Osteocyte (in vitro differentiated cells): ENCODE results near the gene OPCML. TPM values are rescaled to one million over a fixed set of nuclear protein-coding genes. Genes with fewer than 3 reads are reported as not detected.

Source experiments
- DNase-seq: peaks from one replicate; pipeline ENCODE4 v3.0.0; 2021; ENCODE audit warnings: mixed read lengths; ENCODE audit not compliant: unreplicated experiment; ENCODE audit errors: extremely low spot score
- H3K27ac Mint-ChIP-seq: one replicate; pipeline ENCODE4 v1.8.0; 2021; ENCODE audit warnings: mild to moderate bottlenecking, mixed read lengths; ENCODE audit not compliant: unreplicated experiment
- H3K27me3 Mint-ChIP-seq: one replicate; pipeline ENCODE4 v1.8.0; 2021; ENCODE audit warnings: mixed read lengths; ENCODE audit not compliant: unreplicated experiment
- H3K36me3 Mint-ChIP-seq: one replicate; pipeline ENCODE4 v1.8.0; 2021; ENCODE audit warnings: mixed read lengths; ENCODE audit not compliant: unreplicated experiment
- H3K4me1 Mint-ChIP-seq: one replicate; pipeline ENCODE4 v1.8.0; 2021; ENCODE audit warnings: mixed read lengths; ENCODE audit not compliant: unreplicated experiment
- H3K4me3 Mint-ChIP-seq: one replicate; pipeline ENCODE4 v1.8.0; 2021; ENCODE audit warnings: mild to moderate bottlenecking, moderate library complexity, mixed read lengths; ENCODE audit not compliant: unreplicated experiment
- H3K9me3 Mint-ChIP-seq: one replicate; pipeline ENCODE4 v1.8.0; 2021; ENCODE audit warnings: mixed read lengths; ENCODE audit not compliant: unreplicated experiment
- total RNA-seq: library from RNA; stranded (reverse); gene quantifications from 2 replicates; pipeline ENCODE4 v1.2.1, GENCODE V29; 2021
- TF ChIP-seq, protein P1 (sequence below): fragments of 200-600 bp; sonication (generic); IDR thresholded peaks from 2 replicates; pipeline ENCODE4 v1.5.0; 2021; ENCODE audit warnings: antibody characterized with exemption, mild to moderate bottlenecking, moderate library complexity

Gene OPCML
- total RNA-seq, 1 donor from 2014 or later = 0.11 TPM

- H3K36me3 Mint-ChIP-seq = no peaks in the 10 kb centered on the region
- no peaks in the 10 kb centered on the region for H3K9me3 Mint-ChIP-seq
- H3K4me3 Mint-ChIP-seq = no peak overlapping the region
- no peaks in the 10 kb centered on the region for H3K4me1 Mint-ChIP-seq
- no peak for DNase-seq
- H3K27ac Mint-ChIP-seq = no peak overlapping the region
- TF ChIP-seq, protein P1, sequence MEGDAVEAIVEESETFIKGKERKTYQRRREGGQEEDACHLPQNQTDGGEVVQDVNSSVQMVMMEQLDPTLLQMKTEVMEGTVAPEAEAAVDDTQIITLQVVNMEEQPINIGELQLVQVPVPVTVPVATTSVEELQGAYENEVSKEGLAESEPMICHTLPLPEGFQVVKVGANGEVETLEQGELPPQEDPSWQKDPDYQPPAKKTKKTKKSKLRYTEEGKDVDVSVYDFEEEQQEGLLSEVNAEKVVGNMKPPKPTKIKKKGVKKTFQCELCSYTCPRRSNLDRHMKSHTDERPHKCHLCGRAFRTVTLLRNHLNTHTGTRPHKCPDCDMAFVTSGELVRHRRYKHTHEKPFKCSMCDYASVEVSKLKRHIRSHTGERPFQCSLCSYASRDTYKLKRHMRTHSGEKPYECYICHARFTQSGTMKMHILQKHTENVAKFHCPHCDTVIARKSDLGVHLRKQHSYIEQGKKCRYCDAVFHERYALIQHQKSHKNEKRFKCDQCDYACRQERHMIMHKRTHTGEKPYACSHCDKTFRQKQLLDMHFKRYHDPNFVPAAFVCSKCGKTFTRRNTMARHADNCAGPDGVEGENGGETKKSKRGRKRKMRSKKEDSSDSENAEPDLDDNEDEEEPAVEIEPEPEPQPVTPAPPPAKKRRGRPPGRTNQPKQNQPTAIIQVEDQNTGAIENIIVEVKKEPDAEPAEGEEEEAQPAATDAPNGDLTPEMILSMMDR = no peak
- peaks cover 16% of the 10 kb centered on the region for H3K27me3 Mint-ChIP-seq
Measured at GRCh38 chr11:133007027-133007584, 525.2 kb downstream of the OPCML start.

DNA sequence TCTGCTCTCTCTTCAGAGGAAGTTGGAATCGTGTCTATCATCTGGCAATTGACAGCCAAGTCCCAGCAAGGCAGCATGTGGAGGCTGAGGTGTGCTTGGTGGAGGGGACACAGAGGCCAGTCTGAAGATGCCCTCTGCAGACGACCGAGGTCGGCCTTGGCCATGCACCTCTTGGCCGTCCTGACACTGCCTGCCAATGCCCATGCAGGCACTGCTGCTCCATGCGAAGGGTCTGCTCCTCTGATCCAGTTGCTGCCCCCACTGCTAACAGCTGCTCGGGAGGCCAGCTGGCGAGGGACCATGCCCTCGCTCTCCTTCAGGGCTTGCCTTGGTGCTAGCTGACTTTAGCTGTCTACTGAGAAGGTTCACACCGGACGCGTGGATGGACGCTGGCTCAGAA lies 527.9 kb downstream of the OPCML start:
- TF ChIP-seq, protein P1 = no peak
- Mint-ChIP-seq H3K27ac (no peak overlapping the region), H3K4me1 (no peaks in the 10 kb centered on the region), H3K4me3 (no peak overlapping the region), H3K27me3 (peaks cover 10% of the 10 kb centered on the region), H3K36me3 (no peaks in the 10 kb centered on the region), H3K9me3 (no peaks in the 10 kb centered on the region)
- no peak for DNase-seq

DNA sequence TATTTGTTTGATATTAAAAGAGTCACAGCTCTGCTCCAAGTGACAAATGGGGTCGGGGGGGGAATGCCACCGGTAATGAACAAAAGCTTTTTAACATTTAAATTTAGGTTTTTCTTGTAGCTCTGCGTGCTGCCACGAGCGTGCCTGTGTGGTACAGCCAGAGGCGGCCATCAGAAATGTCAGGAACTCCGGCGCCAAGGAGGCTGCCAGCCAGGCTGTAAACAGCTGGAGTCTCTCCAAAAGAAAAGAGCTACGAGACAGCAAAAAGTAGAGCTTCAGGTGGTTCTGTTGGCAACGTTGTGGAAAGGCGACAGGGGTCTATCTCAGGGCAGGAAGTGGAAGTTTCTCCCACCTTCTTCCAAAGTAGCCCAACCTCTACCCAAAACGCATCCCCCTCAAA lies 532.8 kb downstream of the OPCML start:
- Mint-ChIP-seq H3K36me3 (no peaks in the 10 kb centered on the region), H3K4me3 (no peak overlapping the region), H3K4me1 (peaks cover under 1% of the 10 kb centered on the region), H3K27ac (no peak overlapping the region), H3K9me3 (no peaks in the 10 kb centered on the region), H3K27me3 (peaks cover 18% of the 10 kb centered on the region)
- DNase-seq = no peak
- TF ChIP-seq, protein P1 = no peak

- H3K9me3 Mint-ChIP-seq = no peaks in the 10 kb centered on the region
- no peak overlapping the region for H3K4me3 Mint-ChIP-seq
- H3K27ac Mint-ChIP-seq = no peak overlapping the region
- H3K27me3 Mint-ChIP-seq = peaks cover 22% of the 10 kb centered on the region
- no peaks in the 10 kb centered on the region for H3K36me3 Mint-ChIP-seq
- DNase-seq = no peak
- peaks cover 2% of the 10 kb centered on the region for H3K4me1 Mint-ChIP-seq
- TF ChIP-seq, protein P1 = no peak
Measured at GRCh38 chr11:132999031-132999430, 533.3 kb downstream of the OPCML start.

DNA sequence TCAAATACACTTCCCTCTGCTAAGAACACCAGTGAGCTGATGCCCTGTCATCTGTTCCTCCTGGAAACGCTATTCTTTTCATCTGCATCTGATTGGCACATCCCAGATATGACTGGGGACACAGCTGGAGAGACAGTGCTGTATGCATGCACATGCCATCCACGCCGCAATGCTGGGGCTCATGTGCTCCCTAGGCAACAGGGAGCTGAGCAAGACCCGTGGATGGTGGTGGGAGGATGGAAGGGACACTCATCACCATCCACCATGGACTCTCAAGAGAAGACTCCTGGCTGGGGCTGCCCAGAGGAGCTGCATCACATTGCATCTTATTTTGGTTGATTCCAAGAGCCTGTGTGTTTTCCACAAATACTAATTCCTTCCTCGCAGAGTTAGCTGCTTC lies 534.9 kb downstream of the OPCML start:
- Mint-ChIP-seq H3K27ac (no peak overlapping the region), H3K36me3 (no peaks in the 10 kb centered on the region), H3K9me3 (no peaks in the 10 kb centered on the region), H3K4me3 (no peak overlapping the region), H3K27me3 (peaks cover 37% of the 10 kb centered on the region), H3K4me1 (peaks cover 2% of the 10 kb centered on the region)
- TF ChIP-seq, protein P1 = no peak
- DNase-seq = no peak
